ENCODE measurements around the gene ATP10A. TPM values are rescaled to one million over a fixed set of nuclear protein-coding genes. Genes with fewer than 3 reads are reported as not detected.

Gene ATP10A
- total RNA-seq, 1 experiment from 2014 or later = not detected

DNA sequence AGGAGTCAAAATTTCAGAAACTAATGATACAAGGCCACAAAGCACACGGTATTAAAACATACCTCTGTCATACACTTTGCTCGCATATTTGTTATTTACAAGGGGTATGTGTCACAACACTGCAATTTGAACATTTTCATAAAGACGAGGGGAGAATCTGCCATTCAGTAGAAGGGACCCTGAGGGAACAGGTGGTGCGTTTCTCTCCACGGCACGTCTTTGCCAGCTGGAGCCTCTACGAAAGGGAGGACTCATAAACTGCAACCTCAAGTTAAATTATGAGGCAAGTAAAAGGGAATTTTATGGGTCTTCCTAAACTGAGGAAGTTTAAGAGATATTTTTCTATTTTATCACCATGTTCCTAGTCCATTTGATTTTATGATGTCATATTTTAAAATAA, 19.1 kb downstream of the ATP10A start:
- H3K4me3 Mint-ChIP-seq (ENCODE audit: unreplicated experiment) = no peak overlapping the region
- H3K27ac Mint-ChIP-seq (ENCODE audit: low read depth, unreplicated experiment) = no peak overlapping the region
- no TSS peak for BruUV-seq (replicated peaks)
- peaks cover 32% of the 10 kb centered on the region for H3K9me3 Mint-ChIP-seq (ENCODE audit: unreplicated experiment)
- POLR2A ChIA-PET = no interaction called here
- no peaks in the 10 kb centered on the region for H3K27me3 Mint-ChIP-seq (ENCODE audit: insufficient read depth, unreplicated experiment)
- DNase-seq (ENCODE audit: unreplicated experiment) = no peak
- H3K4me1 Mint-ChIP-seq (ENCODE audit: insufficient read depth, unreplicated experiment) = no peaks in the 10 kb centered on the region
- CTCF ChIA-PET = no interaction called here
- TF ChIP-seq, protein P1, sequence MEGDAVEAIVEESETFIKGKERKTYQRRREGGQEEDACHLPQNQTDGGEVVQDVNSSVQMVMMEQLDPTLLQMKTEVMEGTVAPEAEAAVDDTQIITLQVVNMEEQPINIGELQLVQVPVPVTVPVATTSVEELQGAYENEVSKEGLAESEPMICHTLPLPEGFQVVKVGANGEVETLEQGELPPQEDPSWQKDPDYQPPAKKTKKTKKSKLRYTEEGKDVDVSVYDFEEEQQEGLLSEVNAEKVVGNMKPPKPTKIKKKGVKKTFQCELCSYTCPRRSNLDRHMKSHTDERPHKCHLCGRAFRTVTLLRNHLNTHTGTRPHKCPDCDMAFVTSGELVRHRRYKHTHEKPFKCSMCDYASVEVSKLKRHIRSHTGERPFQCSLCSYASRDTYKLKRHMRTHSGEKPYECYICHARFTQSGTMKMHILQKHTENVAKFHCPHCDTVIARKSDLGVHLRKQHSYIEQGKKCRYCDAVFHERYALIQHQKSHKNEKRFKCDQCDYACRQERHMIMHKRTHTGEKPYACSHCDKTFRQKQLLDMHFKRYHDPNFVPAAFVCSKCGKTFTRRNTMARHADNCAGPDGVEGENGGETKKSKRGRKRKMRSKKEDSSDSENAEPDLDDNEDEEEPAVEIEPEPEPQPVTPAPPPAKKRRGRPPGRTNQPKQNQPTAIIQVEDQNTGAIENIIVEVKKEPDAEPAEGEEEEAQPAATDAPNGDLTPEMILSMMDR (IDR thresholded peaks at IDR 0.05; ENCODE audit: unreplicated experiment) = no peak
- intact Hi-C loops (cut with micrococcal nuclease) = no loop called here
- H3K36me3 Mint-ChIP-seq (ENCODE audit: insufficient read depth, unreplicated experiment) = peaks cover 6% of the 10 kb centered on the region

DNA sequence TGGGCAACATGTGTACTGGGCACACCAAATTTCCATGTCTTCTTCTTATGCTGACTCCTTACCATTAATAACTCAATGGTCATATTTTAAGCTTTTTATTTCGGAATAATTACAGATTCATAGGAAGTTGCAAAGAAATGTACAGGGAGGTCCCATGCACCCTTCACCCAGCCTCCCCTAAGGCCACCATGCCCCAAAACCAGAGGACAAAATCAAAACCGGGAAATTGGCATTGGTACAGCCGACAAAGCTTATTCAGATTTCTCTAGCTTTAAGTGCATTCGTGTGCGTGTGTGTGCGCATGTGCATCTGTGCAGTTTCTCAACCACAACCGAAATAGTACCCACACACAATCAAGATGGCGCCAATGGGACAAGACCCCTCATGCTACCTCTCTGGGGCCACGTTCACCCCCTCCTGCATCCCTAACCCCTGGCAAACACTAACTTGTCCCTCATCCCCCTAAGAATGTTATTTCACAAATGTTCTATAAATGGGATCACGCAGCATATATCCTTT, 23.4 kb downstream of the ATP10A start:
- Mint-ChIP-seq H3K4me1 (ENCODE audit: insufficient read depth, unreplicated experiment) (no peaks in the 10 kb centered on the region), H3K27me3 (ENCODE audit: insufficient read depth, unreplicated experiment) (no peaks in the 10 kb centered on the region), H3K9me3 (ENCODE audit: unreplicated experiment) (peaks cover 26% of the 10 kb centered on the region), H3K36me3 (ENCODE audit: insufficient read depth, unreplicated experiment) (no peaks in the 10 kb centered on the region), H3K27ac (ENCODE audit: low read depth, unreplicated experiment) (no peak overlapping the region), H3K4me3 (ENCODE audit: unreplicated experiment) (no peak overlapping the region)
- TF ChIP-seq, protein P1 (IDR thresholded peaks at IDR 0.05; ENCODE audit: unreplicated experiment) = no peak
- POLR2A ChIA-PET = no interaction called here
- no TSS peak for BruUV-seq (replicated peaks)
- DNase-seq (ENCODE audit: unreplicated experiment) = no peak
- intact Hi-C loops (cut with micrococcal nuclease) = no loop called here
- CTCF ChIA-PET = interaction anchor here (0.7 kb wide), 1 partner anchor 1764 kb away, joined by 3 read pairs; no protein-coding TSS in a partner anchor

DNA sequence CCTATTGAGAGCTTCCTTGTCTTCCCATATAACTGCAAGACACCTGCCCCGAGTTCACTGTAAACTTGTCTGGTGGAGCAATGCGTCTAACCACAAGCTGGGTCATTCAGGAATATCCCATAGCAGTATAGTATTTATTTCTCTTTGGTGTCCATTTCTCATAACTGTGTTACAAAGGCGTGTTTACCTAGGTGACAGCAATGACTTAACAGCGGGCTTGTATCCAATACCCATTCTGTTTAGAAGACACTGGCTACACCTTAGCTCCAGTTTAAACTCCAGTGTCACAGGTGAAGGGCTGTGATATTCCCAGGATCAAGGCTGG, 24.3 kb downstream of the ATP10A start:
- H3K27me3 Mint-ChIP-seq (ENCODE audit: insufficient read depth, unreplicated experiment) = no peaks in the 10 kb centered on the region
- no peak overlapping the region for H3K27ac Mint-ChIP-seq (ENCODE audit: low read depth, unreplicated experiment)
- no peaks in the 10 kb centered on the region for H3K36me3 Mint-ChIP-seq (ENCODE audit: insufficient read depth, unreplicated experiment)
- DNase-seq (ENCODE audit: unreplicated experiment) = no peak
- POLR2A ChIA-PET = no interaction called here
- CTCF ChIA-PET = no interaction called here
- H3K9me3 Mint-ChIP-seq (ENCODE audit: unreplicated experiment) = peaks cover 30% of the 10 kb centered on the region
- BruUV-seq (replicated peaks) = no TSS peak
- no peak overlapping the region for H3K4me3 Mint-ChIP-seq (ENCODE audit: unreplicated experiment)
- TF ChIP-seq, protein P1 (IDR thresholded peaks at IDR 0.05; ENCODE audit: unreplicated experiment) = no peak
- H3K4me1 Mint-ChIP-seq (ENCODE audit: insufficient read depth, unreplicated experiment) = no peaks in the 10 kb centered on the region
- intact Hi-C loops (cut with micrococcal nuclease) = no loop called here

DNA sequence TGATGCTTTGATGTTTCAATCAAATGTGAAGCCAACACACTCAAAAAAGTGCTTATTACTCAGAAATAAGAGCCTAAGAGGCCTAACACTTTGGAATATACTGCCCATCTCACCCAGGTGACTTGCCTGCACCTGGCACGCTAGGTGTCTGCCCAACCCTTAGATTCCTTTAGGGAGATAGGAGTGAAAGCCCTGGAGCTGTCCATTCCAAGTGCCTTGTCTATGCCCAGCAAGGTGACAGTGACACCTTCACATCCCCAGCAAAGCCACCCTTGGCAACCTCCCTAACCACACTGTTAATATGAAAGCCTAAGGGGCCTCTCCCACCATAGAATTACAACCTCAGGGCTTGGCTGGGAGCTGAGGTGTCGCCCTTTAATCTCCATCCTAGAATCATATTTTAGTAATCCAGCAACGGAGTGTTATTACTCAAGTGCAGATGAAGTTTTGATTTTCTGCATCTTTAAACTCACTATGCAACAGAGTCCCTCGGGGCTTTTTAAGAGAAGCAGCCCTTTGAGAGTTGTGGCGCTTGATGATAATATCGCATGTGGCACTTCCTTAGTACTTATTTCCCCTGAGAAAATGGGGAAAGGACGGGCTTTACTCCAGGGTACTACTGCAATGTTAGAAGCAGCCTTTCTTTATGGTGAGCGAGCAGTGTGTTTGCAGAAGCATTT, 24.8 kb downstream of the ATP10A start:
- TF ChIP-seq, protein P1 (IDR thresholded peaks at IDR 0.05; ENCODE audit: unreplicated experiment) = no peak
- no peak overlapping the region for H3K4me3 Mint-ChIP-seq (ENCODE audit: unreplicated experiment)
- no TSS peak for BruUV-seq (replicated peaks)
- H3K27ac Mint-ChIP-seq (ENCODE audit: low read depth, unreplicated experiment) = no peak overlapping the region
- ChIA-PET CTCF (no interaction called here), POLR2A (no interaction called here)
- H3K27me3 Mint-ChIP-seq (ENCODE audit: insufficient read depth, unreplicated experiment) = no peaks in the 10 kb centered on the region
- H3K4me1 Mint-ChIP-seq (ENCODE audit: insufficient read depth, unreplicated experiment) = no peaks in the 10 kb centered on the region
- intact Hi-C loops (cut with micrococcal nuclease) = no loop called here
- H3K36me3 Mint-ChIP-seq (ENCODE audit: insufficient read depth, unreplicated experiment) = no peaks in the 10 kb centered on the region
- H3K9me3 Mint-ChIP-seq (ENCODE audit: unreplicated experiment) = peaks cover 30% of the 10 kb centered on the region
- DNase-seq (ENCODE audit: unreplicated experiment) = no peak
